ENCODE measurements around the gene MTHFR.

The MTHFR gene

GRCh38 chr1:11741919-11742558 lies 63.7 kb downstream of the MTHFR start:
- H3K4me3 Mint-ChIP-seq = no peak overlapping the region
- peaks cover 3% of the 10 kb centered on the region for H3K4me1 Mint-ChIP-seq
- H3K9me3 Mint-ChIP-seq = no peaks in the 10 kb centered on the region
- no peaks in the 10 kb centered on the region for H3K27me3 Mint-ChIP-seq (ENCODE audit: low read depth)
- no peak overlapping the region for H3K27ac Mint-ChIP-seq
- H3K36me3 Mint-ChIP-seq (ENCODE audit: low read depth) = peaks cover 10% of the 10 kb centered on the region
- TF ChIP-seq CTCF (IDR thresholded peaks at IDR 0.05; ENCODE audit: unreplicated experiment in 3 of 3) = no peak

- H3K4me3 Mint-ChIP-seq = no peak overlapping the region
- no peak for TF ChIP-seq CTCF (IDR thresholded peaks at IDR 0.05; ENCODE audit: unreplicated experiment in 3 of 3)
- H3K36me3 Mint-ChIP-seq (ENCODE audit: low read depth) = peaks cover 5% of the 10 kb centered on the region
- peaks cover 6% of the 10 kb centered on the region for H3K4me1 Mint-ChIP-seq
- no peaks in the 10 kb centered on the region for H3K27me3 Mint-ChIP-seq (ENCODE audit: low read depth)
- no peak overlapping the region for H3K27ac Mint-ChIP-seq
- no peaks in the 10 kb centered on the region for H3K9me3 Mint-ChIP-seq
Observed at GRCh38 chr1:11741482-11741881, 64.3 kb downstream of the MTHFR start.

- TF ChIP-seq CTCF (IDR thresholded peaks at IDR 0.05; ENCODE audit: unreplicated experiment in 3 of 3) = no peak
- no peaks in the 10 kb centered on the region for H3K9me3 Mint-ChIP-seq
- H3K4me1 Mint-ChIP-seq = peaks cover 8% of the 10 kb centered on the region
- H3K4me3 Mint-ChIP-seq = no peak overlapping the region
- no peak overlapping the region for H3K27ac Mint-ChIP-seq
- no peaks in the 10 kb centered on the region for H3K27me3 Mint-ChIP-seq (ENCODE audit: low read depth)
- peaks cover under 1% of the 10 kb centered on the region for H3K36me3 Mint-ChIP-seq (ENCODE audit: low read depth)
Observed at GRCh38 chr1:11740258-11741192, 65.2 kb downstream of the MTHFR start.

- no peaks in the 10 kb centered on the region for H3K36me3 Mint-ChIP-seq (ENCODE audit: low read depth)
- peaks cover 12% of the 10 kb centered on the region for H3K4me1 Mint-ChIP-seq
- H3K27me3 Mint-ChIP-seq (ENCODE audit: low read depth) = no peaks in the 10 kb centered on the region
- no peak overlapping the region for H3K27ac Mint-ChIP-seq
- no peaks in the 10 kb centered on the region for H3K9me3 Mint-ChIP-seq
- no peak for TF ChIP-seq CTCF (IDR thresholded peaks at IDR 0.05; ENCODE audit: unreplicated experiment in 3 of 3)
- H3K4me3 Mint-ChIP-seq = peak overlapping the region; percentile 33 to 54 (median 39)
Observed at GRCh38 chr1:11738783-11739182, 67.0 kb downstream of the MTHFR start.

- no peaks in the 10 kb centered on the region for H3K36me3 Mint-ChIP-seq (ENCODE audit: low read depth)
- no peak for TF ChIP-seq CTCF (IDR thresholded peaks at IDR 0.05; ENCODE audit: unreplicated experiment in 3 of 3)
- no peaks in the 10 kb centered on the region for H3K9me3 Mint-ChIP-seq
- H3K4me3 Mint-ChIP-seq = peak overlapping the region; percentile 22 to 55 (median 50)
- H3K27ac Mint-ChIP-seq = no peak overlapping the region
- H3K4me1 Mint-ChIP-seq = peaks cover 14% of the 10 kb centered on the region
- H3K27me3 Mint-ChIP-seq (ENCODE audit: low read depth) = no peaks in the 10 kb centered on the region
Observed at GRCh38 chr1:11738096-11738495, 67.7 kb downstream of the MTHFR start.

Measured in nephron (organoid).